WTC11 (cell line): Measurements from ENCODE around the gene OGFR. TPM values are rescaled to one million over a fixed set of nuclear protein-coding genes. Genes with fewer than 3 reads are reported as not detected.

Experiments used
- ATAC-seq: fragments of 200-7000 bp; cut with Tn5 transposase; 2 replicates; pipeline ENCODE4 v1.10.0; 2021; ENCODE audit warnings: mild to moderate bottlenecking, moderate library complexity
- CTCF ChIA-PET: fragments of 300-600 bp; sonication (Branson Sonifier 250); formaldehyde crosslinking; loops from one replicate; lab custom pipeline; 2021; ENCODE audit warnings: antibody characterized with exemption; lab: Charles Lee
- POLR2A ChIA-PET: fragments of 350-600 bp; sonication (Branson Sonifier 250); formaldehyde crosslinking; loops from one replicate; lab custom pipeline; 2021; ENCODE audit warnings: antibody characterized with exemption; lab: Charles Lee
- DNase-seq: peaks from one replicate; pipeline ENCODE4 v3.0.0; 2021; ENCODE audit warnings: low spot score
- H3K27ac Mint-ChIP-seq: 2 replicates; pipeline ENCODE4 v1.8.0; 2021; ENCODE audit warnings: mixed read lengths
- H3K27me3 Mint-ChIP-seq: 2 replicates; pipeline ENCODE4 v1.8.0; 2021; ENCODE audit warnings: low read depth, mild to moderate bottlenecking, moderate library complexity, mixed read lengths
- H3K36me3 Mint-ChIP-seq: 2 replicates; pipeline ENCODE4 v1.8.0; 2021; ENCODE audit warnings: mixed read lengths
- H3K4me1 Mint-ChIP-seq: 2 replicates; pipeline ENCODE4 v1.8.0; 2022; ENCODE audit warnings: mixed read lengths
- H3K4me3 Mint-ChIP-seq: 2 replicates; pipeline ENCODE4 v1.8.0; 2021; ENCODE audit warnings: mild to moderate bottlenecking, moderate library complexity, mixed read lengths
- H3K9me3 Mint-ChIP-seq: 2 replicates; pipeline ENCODE4 v1.8.0; 2021; ENCODE audit warnings: mixed read lengths
- CDX4 ChIP-seq: fragments of 250-450 bp; sonication (Bioruptor Pico); IDR thresholded peaks from 2 replicates; pipeline ENCODE4 v1.9.0; 2021; ENCODE audit warnings: moderate library complexity, mild to moderate bottlenecking, inconsistent platforms, borderline replicate concordance
- GTF2I ChIP-seq: fragments of 250-450 bp; sonication (Bioruptor Pico); conservative IDR thresholded peaks from 2 replicates; pipeline ENCODE4 v1.4.0; 2021; ENCODE audit warnings: mild to moderate bottlenecking
- MYBL2 ChIP-seq: sonication (generic); formaldehyde crosslinking; IDR thresholded peaks from 2 replicates; pipeline ENCODE4 v1.8.1; 2023; ENCODE audit warnings: mild to moderate bottlenecking, moderate library complexity, missing genetic modification reagents
- NFE2L1 ChIP-seq: sonication (generic); formaldehyde crosslinking; IDR thresholded peaks from 2 replicates; pipeline ENCODE4 v1.8.1; 2023; ENCODE audit warnings: missing genetic modification reagents
- ZNF219 ChIP-seq: sonication (generic); formaldehyde crosslinking; IDR thresholded peaks from 2 replicates; pipeline ENCODE4 v1.8.0; 2023; ENCODE audit warnings: missing genetic modification reagents, mild to moderate bottlenecking, borderline replicate concordance
- total RNA-seq: library from RNA; stranded (reverse); gene quantifications from 3 replicates; pipeline ENCODE4 v1.2.3, GENCODE V29; 2021
- TF ChIP-seq, protein P1 (sequence below): fragments of 250-450 bp; sonication (Bioruptor Pico); conservative IDR thresholded peaks from 2 replicates; pipeline ENCODE4 v1.9.0; 2021; ENCODE audit warnings: mild to moderate bottlenecking
- TF ChIP-seq, protein P2 (sequence below): fragments of 250-450 bp; sonication (Bioruptor Pico); IDR thresholded peaks from 2 replicates; pipeline ENCODE4 v1.9.0; 2021; ENCODE audit warnings: mild to moderate bottlenecking, borderline replicate concordance

OGFR gene
- total RNA-seq, 1 experiment from 2014 or later, result 43.3 TPM

- no peak for TF ChIP-seq CDX4 (CRISPR knock-in tag)
- Mint-ChIP-seq H3K9me3 (no peaks in the 10 kb centered on the region), H3K27ac (no peak overlapping the region), H3K36me3 (no peaks in the 10 kb centered on the region), H3K4me1 (peaks cover 11% of the 10 kb centered on the region), H3K4me3 (no peak overlapping the region), H3K27me3 (no peaks in the 10 kb centered on the region)
- ChIA-PET POLR2A (no interaction called here), CTCF (interaction anchor here (0.6 to 2.2 kb wide), 16 partner anchors 10 to 589 kb away, joined by 3 to 22 read pairs (median 4); partner anchors contain the start of gene NTSR1)
- ATAC-seq (peak; percentile 63), DNase-seq (peak; percentile 50)
Observed at GRCh38 chr20:62778601-62779416, 25.8 kb upstream of the OGFR start.

DNA sequence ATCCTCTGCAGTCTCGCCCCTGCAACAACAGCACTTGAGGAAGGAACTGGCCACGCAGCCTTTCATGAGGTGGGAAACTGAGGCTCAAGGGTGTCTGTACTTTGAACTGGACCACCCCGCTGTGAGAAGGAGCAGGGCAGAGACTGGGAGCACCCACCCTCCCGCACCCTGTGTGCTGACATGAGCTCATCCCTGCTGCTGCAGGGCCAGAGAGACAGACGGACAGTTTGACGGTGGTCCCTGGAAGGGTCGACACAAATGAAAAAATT lies 25.3 kb upstream of the OGFR start:
- CTCF ChIA-PET, result interaction anchor here (0.6 to 2.2 kb wide), 17 partner anchors 9 to 589 kb away, joined by 3 to 22 read pairs (median 4); partner anchors contain the start of gene NTSR1

GRCh38 chr20:62780204-62780603 lies 24.4 kb upstream of the OGFR start:
- H3K36me3 Mint-ChIP-seq, result no peaks in the 10 kb centered on the region
- H3K27me3 Mint-ChIP-seq, result no peaks in the 10 kb centered on the region
- ATAC-seq (no peak), DNase-seq (no peak)
- ChIA-PET CTCF (interaction anchor here (1.0 to 2.2 kb wide), 3 partner anchors 11 to 72 kb away, joined by 3 to 22 read pairs (median 20); partner anchors contain the start of gene NTSR1), POLR2A (interaction anchor here (0.7 kb wide), 1 partner anchor 83 kb away, joined by 3 read pairs; no protein-coding TSS in a partner anchor)
- H3K9me3 Mint-ChIP-seq, result no peaks in the 10 kb centered on the region
- TF ChIP-seq, protein P1, sequence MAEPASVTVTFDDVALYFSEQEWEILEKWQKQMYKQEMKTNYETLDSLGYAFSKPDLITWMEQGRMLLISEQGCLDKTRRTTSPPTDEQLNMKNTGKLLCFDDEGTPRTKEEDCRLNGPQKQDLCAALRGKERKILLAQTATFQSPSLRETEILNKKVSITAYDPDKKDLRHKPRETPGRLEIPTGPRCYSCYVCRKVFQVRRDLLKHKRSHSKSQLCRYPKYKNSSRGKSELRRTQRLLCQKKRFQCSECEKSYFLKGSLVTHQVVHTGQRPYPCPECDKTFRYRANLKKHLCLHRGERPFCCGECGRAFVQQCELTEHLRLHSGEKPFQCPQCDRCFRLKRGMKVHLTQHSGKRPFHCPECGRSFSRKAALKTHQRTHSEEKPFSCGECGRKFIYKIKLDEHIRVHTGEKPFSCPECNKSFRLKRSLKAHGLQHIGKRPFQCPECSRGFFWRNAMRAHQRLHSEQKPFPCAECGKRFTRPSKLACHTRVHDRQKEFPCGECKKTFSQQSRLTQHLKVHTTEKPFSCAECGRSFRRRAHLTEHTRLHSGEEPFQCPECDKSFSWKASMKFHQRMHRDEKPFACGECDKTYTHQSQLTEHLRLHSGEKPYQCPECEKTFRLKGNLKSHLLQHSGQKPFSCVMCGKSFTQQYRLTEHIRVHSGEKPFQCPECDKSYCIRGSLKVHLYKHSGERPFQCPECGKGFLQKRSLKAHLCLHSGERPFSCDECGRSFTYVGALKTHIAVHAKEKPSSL, result no peak
- no peak overlapping the region for H3K4me3 Mint-ChIP-seq
- peaks cover 11% of the 10 kb centered on the region for H3K4me1 Mint-ChIP-seq
- no peak overlapping the region for H3K27ac Mint-ChIP-seq

More for the DNA sequence above, 25.3 kb upstream of the OGFR start:
- H3K36me3 Mint-ChIP-seq, result no peaks in the 10 kb centered on the region
- no peak for TF ChIP-seq ZNF219 (CRISPR knock-in tag)
- TF ChIP-seq MYBL2 (CRISPR knock-in tag), result no peak
- no peak for TF ChIP-seq NFE2L1 (CRISPR knock-in tag)
- no peak for TF ChIP-seq GTF2I (CRISPR knock-in tag)
- TF ChIP-seq, protein P1, result no peak
- TF ChIP-seq, protein P2, sequence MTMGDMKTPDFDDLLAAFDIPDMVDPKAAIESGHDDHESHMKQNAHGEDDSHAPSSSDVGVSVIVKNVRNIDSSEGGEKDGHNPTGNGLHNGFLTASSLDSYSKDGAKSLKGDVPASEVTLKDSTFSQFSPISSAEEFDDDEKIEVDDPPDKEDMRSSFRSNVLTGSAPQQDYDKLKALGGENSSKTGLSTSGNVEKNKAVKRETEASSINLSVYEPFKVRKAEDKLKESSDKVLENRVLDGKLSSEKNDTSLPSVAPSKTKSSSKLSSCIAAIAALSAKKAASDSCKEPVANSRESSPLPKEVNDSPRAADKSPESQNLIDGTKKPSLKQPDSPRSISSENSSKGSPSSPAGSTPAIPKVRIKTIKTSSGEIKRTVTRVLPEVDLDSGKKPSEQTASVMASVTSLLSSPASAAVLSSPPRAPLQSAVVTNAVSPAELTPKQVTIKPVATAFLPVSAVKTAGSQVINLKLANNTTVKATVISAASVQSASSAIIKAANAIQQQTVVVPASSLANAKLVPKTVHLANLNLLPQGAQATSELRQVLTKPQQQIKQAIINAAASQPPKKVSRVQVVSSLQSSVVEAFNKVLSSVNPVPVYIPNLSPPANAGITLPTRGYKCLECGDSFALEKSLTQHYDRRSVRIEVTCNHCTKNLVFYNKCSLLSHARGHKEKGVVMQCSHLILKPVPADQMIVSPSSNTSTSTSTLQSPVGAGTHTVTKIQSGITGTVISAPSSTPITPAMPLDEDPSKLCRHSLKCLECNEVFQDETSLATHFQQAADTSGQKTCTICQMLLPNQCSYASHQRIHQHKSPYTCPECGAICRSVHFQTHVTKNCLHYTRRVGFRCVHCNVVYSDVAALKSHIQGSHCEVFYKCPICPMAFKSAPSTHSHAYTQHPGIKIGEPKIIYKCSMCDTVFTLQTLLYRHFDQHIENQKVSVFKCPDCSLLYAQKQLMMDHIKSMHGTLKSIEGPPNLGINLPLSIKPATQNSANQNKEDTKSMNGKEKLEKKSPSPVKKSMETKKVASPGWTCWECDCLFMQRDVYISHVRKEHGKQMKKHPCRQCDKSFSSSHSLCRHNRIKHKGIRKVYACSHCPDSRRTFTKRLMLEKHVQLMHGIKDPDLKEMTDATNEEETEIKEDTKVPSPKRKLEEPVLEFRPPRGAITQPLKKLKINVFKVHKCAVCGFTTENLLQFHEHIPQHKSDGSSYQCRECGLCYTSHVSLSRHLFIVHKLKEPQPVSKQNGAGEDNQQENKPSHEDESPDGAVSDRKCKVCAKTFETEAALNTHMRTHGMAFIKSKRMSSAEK (CRISPR knock-in tag), result no peak
- TF ChIP-seq, all 79 proteins: peak for 0
- no peaks in the 10 kb centered on the region for H3K27me3 Mint-ChIP-seq
- ATAC-seq, result no peak
- DNase-seq, result no peak
- H3K4me3 Mint-ChIP-seq, result no peak overlapping the region
- POLR2A ChIA-PET, result no interaction called here
- H3K9me3 Mint-ChIP-seq, result no peaks in the 10 kb centered on the region
- H3K4me1 Mint-ChIP-seq, result peaks cover 11% of the 10 kb centered on the region
- no peak overlapping the region for H3K27ac Mint-ChIP-seq
